ENCODE measurements around the gene SEC24B.
"Not testable (repeated sequence)": the region's sequence is repeated elsewhere in the genome, so short reads cannot be mapped to it uniquely, and the experiment has no call there.

SEC24B gene

DNA sequence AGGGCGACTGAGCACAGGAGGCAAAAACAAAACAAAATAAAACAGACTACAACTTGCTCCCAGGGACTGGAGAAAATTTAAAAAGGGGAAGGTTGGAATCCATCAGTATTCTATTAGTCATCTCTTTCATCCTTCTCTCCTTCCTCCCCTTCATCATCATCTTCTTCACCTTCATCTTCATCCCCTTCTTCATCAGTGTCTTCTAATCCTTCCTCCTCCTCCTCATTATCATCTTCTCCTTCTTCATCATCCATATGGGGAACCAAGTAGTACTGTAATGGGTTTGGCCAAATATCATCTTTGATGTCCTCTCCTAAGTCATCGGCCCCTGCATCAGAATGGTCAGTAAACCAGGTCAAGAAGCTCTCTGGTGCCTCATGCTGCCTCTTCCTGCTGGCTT lies 119.5 kb downstream of the SEC24B start:
- no peak for DNase-seq (ENCODE audit: low read depth, low spot score)
- Histone ChIP-seq H3K27me3 (ENCODE audit: control insufficient read depth, insufficient read depth, low read length) (no peaks in the 10 kb centered on the region), H3K27ac (ENCODE audit: low read length) (no peak overlapping the region), H3K36me3 (ENCODE audit: control insufficient read depth, insufficient read depth, low read length) (no peaks in the 10 kb centered on the region; the same call in 1 of the 2 replicates), H3K4me1 (ENCODE audit: control insufficient read depth, insufficient read depth, low read length) (no peaks in the 10 kb centered on the region), H3K4me3 (ENCODE audit: low read length) (no peak overlapping the region), H3K9me3 (ENCODE audit: control insufficient read depth, insufficient read depth, low read length) (no peaks in the 10 kb centered on the region)
- WGBS (ENCODE audit: insufficient coverage, insufficient read length): no CpG with 5 or more reads among the region's 2 CpGs

DNA sequence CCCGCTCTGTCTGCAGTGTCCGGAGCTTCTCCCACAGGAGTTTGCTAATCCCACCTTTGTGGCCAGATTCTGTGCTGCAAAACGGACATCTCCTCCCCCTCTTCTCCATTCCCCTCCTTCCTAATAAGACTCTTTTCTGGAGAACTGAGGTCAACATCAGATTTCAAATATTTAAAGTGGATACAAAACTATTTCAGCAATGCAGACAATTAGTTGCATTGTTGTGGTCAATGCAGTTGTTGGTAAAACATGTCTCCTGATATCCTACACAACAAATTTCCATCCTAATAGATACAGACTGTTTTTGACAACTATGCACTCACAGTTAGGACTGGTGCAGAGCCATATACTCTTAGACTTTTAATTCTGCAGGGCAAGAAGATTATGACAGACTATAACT lies 121.4 kb downstream of the SEC24B start:
- no peaks in the 10 kb centered on the region for H3K27me3 ChIP-seq (ENCODE audit: control insufficient read depth, insufficient read depth, low read length)
- H3K36me3 ChIP-seq (ENCODE audit: control insufficient read depth, insufficient read depth, low read length): no peaks in the 10 kb centered on the region; the same call in 1 of the 2 replicates
- no peak overlapping the region for H3K27ac ChIP-seq (ENCODE audit: low read length)
- no peak overlapping the region for H3K4me3 ChIP-seq (ENCODE audit: low read length)
- no CpG with 5 or more reads among the region's 3 CpGs for WGBS (ENCODE audit: insufficient coverage, insufficient read length)
- DNase-seq (ENCODE audit: low read depth, low spot score): no peak
- H3K9me3 ChIP-seq (ENCODE audit: control insufficient read depth, insufficient read depth, low read length): no peaks in the 10 kb centered on the region
- no peaks in the 10 kb centered on the region for H3K4me1 ChIP-seq (ENCODE audit: control insufficient read depth, insufficient read depth, low read length)

DNA sequence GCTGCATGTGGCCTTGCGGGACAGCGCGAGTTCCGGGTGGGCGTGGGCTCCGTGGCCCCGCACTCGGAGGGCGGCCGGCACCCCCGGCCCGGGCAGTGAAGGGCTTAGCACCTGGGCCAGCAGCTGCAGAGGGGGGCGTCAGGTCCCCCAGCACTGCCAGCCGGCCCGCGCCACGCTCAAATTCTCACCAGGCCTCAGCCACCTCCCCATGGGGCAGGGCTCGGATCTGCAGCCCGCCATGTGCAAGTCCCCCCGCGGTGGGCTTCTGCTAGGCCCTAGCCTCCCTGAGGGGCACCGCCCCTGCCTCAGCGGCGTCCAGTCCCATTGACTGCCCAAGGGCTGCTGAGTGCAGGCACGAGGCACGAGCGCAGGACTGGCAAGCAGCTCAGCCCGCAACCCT lies 123.8 kb downstream of the SEC24B start:
- no peak overlapping the region for H3K27ac ChIP-seq (ENCODE audit: low read length)
- no CpG with 5 or more reads among the region's 28 CpGs for WGBS (ENCODE audit: insufficient coverage, insufficient read length)

GRCh38 chr4:109558095-109558494 lies 124.5 kb downstream of the SEC24B start:
- H3K27me3 ChIP-seq (ENCODE audit: control insufficient read depth, insufficient read depth, low read length); H3K4me1 ChIP-seq (ENCODE audit: control insufficient read depth, insufficient read depth, low read length); H3K4me3 ChIP-seq (ENCODE audit: low read length); DNase-seq (ENCODE audit: low read depth, low spot score); H3K27ac ChIP-seq (ENCODE audit: low read length); H3K36me3 ChIP-seq (ENCODE audit: control insufficient read depth, insufficient read depth, low read length); H3K9me3 ChIP-seq (ENCODE audit: control insufficient read depth, insufficient read depth, low read length): not testable (repeated sequence)
- WGBS (ENCODE audit: insufficient coverage, insufficient read length): no CpG with 5 or more reads among the region's 6 CpGs

More for the DNA sequence above, 123.8 kb downstream of the SEC24B start:
- no peak for DNase-seq (ENCODE audit: low read depth, low spot score)
- Histone ChIP-seq H3K4me3 (ENCODE audit: low read length) (no peak overlapping the region), H3K4me1 (ENCODE audit: control insufficient read depth, insufficient read depth, low read length) (no peaks in the 10 kb centered on the region; the same call in 1 of the 2 replicates), H3K27me3 (ENCODE audit: control insufficient read depth, insufficient read depth, low read length) (no peaks in the 10 kb centered on the region), H3K9me3 (ENCODE audit: control insufficient read depth, insufficient read depth, low read length) (no peaks in the 10 kb centered on the region), H3K36me3 (ENCODE audit: control insufficient read depth, insufficient read depth, low read length) (no peaks in the 10 kb centered on the region; the same call in 1 of the 2 replicates)

- WGBS (ENCODE audit: insufficient coverage, insufficient read length): no CpG with 5 or more reads among the region's 27 CpGs
- Histone ChIP-seq H3K27me3 (ENCODE audit: control insufficient read depth, insufficient read depth, low read length) (no peaks in the 10 kb centered on the region), H3K27ac (ENCODE audit: low read length) (no peak overlapping the region), H3K9me3 (ENCODE audit: control insufficient read depth, insufficient read depth, low read length) (no peaks in the 10 kb centered on the region), H3K4me1 (ENCODE audit: control insufficient read depth, insufficient read depth, low read length) (no peaks in the 10 kb centered on the region; the same call in 1 of the 2 replicates), H3K4me3 (ENCODE audit: low read length) (peak overlapping the region; percentile 78; the same call in 1 of the 2 replicates), H3K36me3 (ENCODE audit: control insufficient read depth, insufficient read depth, low read length) (no peaks in the 10 kb centered on the region; the same call in 1 of the 2 replicates)
- no peak for DNase-seq (ENCODE audit: low read depth, low spot score)
Measured at GRCh38 chr4:109559625-109559982, 126.0 kb downstream of the SEC24B start.

DNA sequence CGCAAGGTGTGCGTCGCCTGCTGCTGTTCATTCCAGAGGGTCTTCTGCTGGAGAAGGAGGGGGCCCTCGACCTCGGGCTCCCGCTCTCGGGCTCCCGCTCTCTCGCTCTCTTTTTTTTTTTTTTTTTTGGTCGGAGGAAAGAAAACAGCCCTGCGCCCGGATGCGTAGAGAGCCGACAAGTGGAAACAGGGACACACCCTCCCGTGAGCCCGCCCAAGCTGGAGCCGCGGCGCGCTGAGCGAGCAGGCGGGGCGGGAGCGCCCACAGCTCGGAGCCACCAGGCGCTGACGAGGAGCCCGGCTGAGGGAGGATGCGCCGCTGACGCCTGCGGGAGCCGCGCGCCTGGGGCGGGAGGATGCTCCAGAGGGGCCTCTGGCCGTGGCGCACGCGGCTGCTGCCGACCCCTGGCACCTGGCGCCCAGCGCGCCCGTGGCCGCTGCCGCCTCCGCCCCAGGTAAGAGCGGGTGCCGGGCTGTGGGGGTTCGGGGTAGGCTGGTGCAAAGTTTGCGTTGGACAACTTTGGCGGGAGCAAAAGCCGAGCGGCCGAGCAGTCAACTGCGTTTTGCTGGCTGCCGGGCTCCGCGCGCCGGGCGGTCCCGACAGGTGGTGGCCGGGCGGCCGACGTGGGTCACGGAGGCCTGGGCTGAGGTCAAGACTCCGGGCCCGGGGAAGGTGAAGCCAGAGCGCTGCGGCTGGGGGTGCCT lies 126.5 kb downstream of the SEC24B start, which contains the start of gene MCUB:
Gene MCUB, plus strand, starts transcription at position 264 of the 704 bp plus-strand sequence. Its CDS starts 92 bp downstream, at position 356.
- no CpG with 5 or more reads among the region's 73 CpGs for WGBS (ENCODE audit: insufficient coverage, insufficient read length)
- DNase-seq (ENCODE audit: low read depth, low spot score): no peak
- Histone ChIP-seq H3K4me3 (ENCODE audit: low read length) (peak within 1 kb of the TSS; percentile 78), H3K9me3 (ENCODE audit: control insufficient read depth, insufficient read depth, low read length) (no peaks in the 10 kb centered on the region), H3K27ac (ENCODE audit: low read length) (no peak within 1 kb of the TSS), H3K4me1 (ENCODE audit: control insufficient read depth, insufficient read depth, low read length) (no peaks in the 10 kb centered on the region; the same call in 1 of the 2 replicates), H3K36me3 (ENCODE audit: control insufficient read depth, insufficient read depth, low read length) (no peaks in the 10 kb centered on the region; the same call in 1 of the 2 replicates), H3K27me3 (ENCODE audit: control insufficient read depth, insufficient read depth, low read length) (no peaks in the 10 kb centered on the region)

DNA sequence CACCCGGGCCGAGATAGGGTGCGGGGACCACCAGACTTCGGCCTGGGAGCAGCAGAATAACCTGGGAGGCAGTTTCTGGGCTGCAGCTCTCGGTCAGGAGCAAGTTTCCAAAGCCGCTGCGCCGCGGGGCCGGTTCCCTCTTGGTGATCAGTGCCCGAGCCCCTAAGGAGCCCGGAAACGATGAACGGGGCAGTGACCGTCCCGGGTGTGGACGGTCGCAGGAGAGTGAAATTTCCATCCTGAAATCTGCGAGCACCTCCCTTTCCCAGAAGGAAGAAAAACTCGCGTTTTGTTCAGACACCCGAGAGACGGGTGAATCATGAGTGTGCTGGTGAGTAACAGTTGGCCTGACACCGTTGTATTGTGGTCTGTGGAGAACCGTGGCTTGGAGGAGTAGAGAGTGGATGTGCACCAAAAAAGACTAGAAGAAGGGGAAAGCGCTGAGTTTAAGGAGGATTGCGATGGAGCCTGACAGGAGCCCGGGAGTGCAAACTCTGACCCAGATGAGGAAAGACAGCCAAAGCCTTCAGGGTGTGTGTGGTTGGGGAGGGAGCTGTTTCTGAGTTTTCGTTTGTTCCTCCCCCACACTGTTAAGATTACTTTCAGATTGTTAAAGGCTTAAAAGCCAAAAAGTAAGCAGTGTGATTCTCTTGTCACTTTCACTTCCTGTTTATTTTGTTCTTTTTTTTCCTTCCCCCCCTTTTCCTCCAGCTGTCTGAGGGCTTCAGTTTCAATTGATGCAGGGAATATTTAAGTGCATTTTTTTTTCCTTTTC lies 127.3 kb downstream of the SEC24B start:
- DNase-seq (ENCODE audit: low read depth, low spot score): no peak
- Histone ChIP-seq H3K4me3 (ENCODE audit: low read length) (peak overlapping the region; percentile 78), H3K9me3 (ENCODE audit: control insufficient read depth, insufficient read depth, low read length) (no peaks in the 10 kb centered on the region), H3K4me1 (ENCODE audit: control insufficient read depth, insufficient read depth, low read length) (no peaks in the 10 kb centered on the region; the same call in 1 of the 2 replicates), H3K36me3 (ENCODE audit: control insufficient read depth, insufficient read depth, low read length) (no peaks in the 10 kb centered on the region; the same call in 1 of the 2 replicates), H3K27me3 (ENCODE audit: control insufficient read depth, insufficient read depth, low read length) (no peaks in the 10 kb centered on the region), H3K27ac (ENCODE audit: low read length) (no peak overlapping the region)
- WGBS (ENCODE audit: insufficient coverage, insufficient read length): no CpG with 5 or more reads among the region's 29 CpGs

DNA sequence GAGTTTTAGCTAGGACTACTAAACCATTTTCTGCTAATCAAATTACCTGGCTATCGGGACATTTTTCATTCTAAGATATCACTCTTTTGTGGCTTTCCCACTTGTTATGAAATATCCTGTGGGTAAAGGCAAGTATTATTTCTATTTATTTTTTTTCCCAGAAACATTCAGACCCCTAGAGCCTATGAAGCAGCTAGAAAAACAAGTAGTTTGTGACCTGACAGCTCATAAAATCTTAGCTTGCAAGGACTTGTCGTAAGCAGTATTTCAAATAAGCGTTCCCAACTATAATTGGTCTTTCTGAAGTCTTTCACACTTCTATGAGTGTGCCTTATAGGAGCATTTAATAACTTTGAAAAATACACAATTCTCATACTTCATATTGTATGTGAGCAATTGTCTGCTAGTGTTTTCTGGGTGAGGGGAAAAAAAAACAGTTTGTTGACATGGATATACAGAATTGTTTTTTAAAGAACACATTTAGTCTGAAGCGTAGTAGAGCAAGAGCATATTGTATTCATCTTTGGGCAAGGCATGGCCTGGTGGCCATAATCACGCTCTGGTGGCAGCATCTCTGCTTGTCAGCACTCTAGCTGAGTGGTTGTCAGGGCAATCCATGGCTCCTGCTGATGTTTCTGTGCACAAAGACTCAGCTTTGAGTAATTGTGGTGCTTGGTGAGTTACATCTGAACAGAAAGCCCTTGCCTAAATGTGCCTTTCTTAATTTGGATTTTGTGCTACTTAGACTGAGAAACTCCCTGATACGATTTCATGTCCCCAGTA lies 129.0 kb downstream of the SEC24B start:
- no peaks in the 10 kb centered on the region for H3K27me3 ChIP-seq (ENCODE audit: control insufficient read depth, insufficient read depth, low read length)
- no peaks in the 10 kb centered on the region for H3K9me3 ChIP-seq (ENCODE audit: control insufficient read depth, insufficient read depth, low read length)
- no CpG with 5 or more reads among the region's 6 CpGs for WGBS (ENCODE audit: insufficient coverage, insufficient read length)
- H3K4me1 ChIP-seq (ENCODE audit: control insufficient read depth, insufficient read depth, low read length): no peaks in the 10 kb centered on the region; the same call in 1 of the 2 replicates
- H3K27ac ChIP-seq (ENCODE audit: low read length): no peak overlapping the region
- no peaks in the 10 kb centered on the region; the same call in 1 of the 2 replicates for H3K36me3 ChIP-seq (ENCODE audit: control insufficient read depth, insufficient read depth, low read length)
- H3K4me3 ChIP-seq (ENCODE audit: low read length): no peak overlapping the region
- no peak for DNase-seq (ENCODE audit: low read depth, low spot score)

DNA sequence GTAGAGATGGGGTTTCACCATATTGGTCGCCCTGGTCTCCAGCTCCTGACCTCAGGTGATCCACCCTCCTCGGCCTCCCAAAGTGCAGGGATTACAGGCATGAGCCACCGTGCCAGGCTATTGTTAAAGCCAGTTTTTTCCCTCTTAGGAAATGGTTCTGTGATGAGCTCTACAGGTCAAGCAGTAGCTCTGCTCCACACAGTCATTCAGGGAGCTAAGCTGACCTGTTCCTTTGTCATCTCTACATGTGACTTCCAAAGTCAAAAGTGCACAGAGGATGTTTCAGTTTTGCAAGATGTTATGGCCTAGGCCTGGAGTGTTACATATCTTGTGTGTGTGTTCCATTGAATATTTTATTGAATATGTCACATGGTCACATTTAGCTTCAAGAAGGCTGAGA lies 137.9 kb downstream of the SEC24B start:
- H3K4me3 ChIP-seq (ENCODE audit: low read length): no peak overlapping the region
- no peaks in the 10 kb centered on the region for H3K4me1 ChIP-seq (ENCODE audit: control insufficient read depth, insufficient read depth, low read length)
- no peak for DNase-seq (ENCODE audit: low read depth, low spot score)
- WGBS (ENCODE audit: insufficient coverage, insufficient read length): no CpG with 5 or more reads among the region's 3 CpGs
- H3K27me3 ChIP-seq (ENCODE audit: control insufficient read depth, insufficient read depth, low read length): no peaks in the 10 kb centered on the region
- H3K27ac ChIP-seq (ENCODE audit: low read length): no peak overlapping the region
- H3K36me3 ChIP-seq (ENCODE audit: control insufficient read depth, insufficient read depth, low read length): no peaks in the 10 kb centered on the region
- no peaks in the 10 kb centered on the region for H3K9me3 ChIP-seq (ENCODE audit: control insufficient read depth, insufficient read depth, low read length)

GRCh38 chr4:109572154-109572553 lies 138.5 kb downstream of the SEC24B start:
- H3K9me3 ChIP-seq (ENCODE audit: control insufficient read depth, insufficient read depth, low read length): no peaks in the 10 kb centered on the region
- no peak for DNase-seq (ENCODE audit: low read depth, low spot score)
- WGBS (ENCODE audit: insufficient coverage, insufficient read length): no CpG with 5 or more reads among the region's 3 CpGs
- no peak overlapping the region for H3K27ac ChIP-seq (ENCODE audit: low read length)
- no peaks in the 10 kb centered on the region for H3K27me3 ChIP-seq (ENCODE audit: control insufficient read depth, insufficient read depth, low read length)
- H3K36me3 ChIP-seq (ENCODE audit: control insufficient read depth, insufficient read depth, low read length): no peaks in the 10 kb centered on the region
- no peaks in the 10 kb centered on the region for H3K4me1 ChIP-seq (ENCODE audit: control insufficient read depth, insufficient read depth, low read length)
- no peak overlapping the region for H3K4me3 ChIP-seq (ENCODE audit: low read length)
